HS-5 (cell line): ENCODE measurements around the gene EXOC2.

ENCODE experiments used
- DNase-seq: peaks from one replicate; pipeline ENCODE4 v3.0.0-alpha.2; 2012; ENCODE audit warnings: low read depth

Gene EXOC2

GRCh38 chr6:498795-499231, 194.1 kb downstream of the EXOC2 start:
- DNase-seq, result no peak

DNA sequence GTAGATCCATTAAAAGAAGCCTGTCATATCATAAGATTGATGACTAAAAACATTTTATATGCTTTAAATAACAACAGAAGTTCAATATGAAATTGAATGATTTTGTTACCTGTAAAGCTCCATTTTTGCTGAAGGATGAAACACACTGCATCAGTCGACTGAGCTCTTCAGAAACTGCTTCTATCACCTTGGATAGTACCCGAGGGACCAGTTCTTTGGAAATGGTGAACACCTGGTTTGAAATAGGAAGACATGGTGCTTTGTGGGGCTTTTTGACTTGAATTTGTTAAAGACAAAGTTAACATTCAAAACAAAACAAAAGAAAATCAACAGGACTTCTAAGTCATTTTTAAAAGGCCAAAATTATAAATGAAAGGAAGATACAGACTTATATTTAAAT, 195.7 kb downstream of the EXOC2 start:
- no peak for DNase-seq

DNA sequence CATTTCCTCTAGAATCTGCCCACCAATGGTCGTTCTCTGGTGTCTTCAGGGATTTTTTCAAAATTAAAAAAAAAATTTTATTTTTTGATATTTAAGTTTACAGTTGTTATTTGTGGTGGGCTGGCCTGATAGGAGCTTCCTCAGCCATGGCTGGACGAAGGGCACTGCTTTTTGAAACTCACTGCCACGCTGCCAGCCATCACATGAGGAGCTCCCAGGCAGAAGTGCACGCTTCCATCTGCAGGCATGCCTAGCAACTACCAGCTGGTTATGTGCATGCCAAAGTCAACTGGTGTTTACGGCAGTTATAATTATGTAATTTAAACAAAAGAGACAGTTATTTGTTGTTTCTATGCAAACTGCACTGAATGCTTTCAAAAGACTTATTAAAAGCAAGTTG, 196.3 kb downstream of the EXOC2 start:
- DNase-seq, result no peak

- no peak for DNase-seq
Observed at GRCh38 chr6:494394-494793, 198.5 kb downstream of the EXOC2 start.

DNA sequence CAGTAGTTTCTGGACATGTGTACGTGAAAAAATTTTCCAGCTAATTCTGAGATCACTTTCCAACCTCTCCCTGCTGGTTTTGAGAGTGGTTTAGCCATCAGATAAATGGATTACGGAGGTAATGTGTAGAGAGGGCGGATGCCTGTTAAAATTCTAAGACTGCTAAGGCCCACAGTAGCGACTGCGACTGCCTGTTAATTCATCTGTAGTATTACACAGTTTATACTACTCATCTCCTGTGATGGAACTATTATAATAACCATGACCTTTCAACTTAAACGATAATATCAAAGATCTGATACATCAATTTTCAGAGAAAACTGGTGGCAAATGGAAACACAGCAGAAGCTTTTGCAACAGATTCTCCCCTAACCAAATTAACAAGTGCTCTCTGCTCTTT, 199.1 kb downstream of the EXOC2 start:
- no peak for DNase-seq

GRCh38 chr6:492816-493414, 200.0 kb downstream of the EXOC2 start:
- no peak for DNase-seq

DNA sequence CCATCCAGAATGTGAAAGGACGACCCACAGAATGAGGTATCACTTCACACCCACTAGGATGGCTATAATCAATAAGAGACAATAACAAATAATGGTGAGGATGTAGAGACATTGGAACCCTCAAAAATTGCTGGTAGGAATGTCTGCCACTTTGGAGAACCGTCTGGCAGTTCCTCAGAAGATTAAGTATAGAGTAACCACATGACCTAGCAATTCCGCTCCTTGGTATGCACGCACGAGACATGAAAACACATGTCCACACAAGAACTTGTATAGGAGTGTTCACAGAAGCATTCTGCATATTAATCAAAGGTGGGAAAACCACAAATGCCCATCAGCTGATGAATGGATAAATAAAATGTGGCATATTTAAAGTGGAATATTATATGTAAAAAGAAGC, 200.8 kb downstream of the EXOC2 start:
- DNase-seq, result no peak

- DNase-seq, result no peak
Observed at GRCh38 chr6:491233-491632, 201.7 kb downstream of the EXOC2 start.

- DNase-seq, result no peak
Observed at GRCh38 chr6:490251-491037, 202.5 kb downstream of the EXOC2 start.

GRCh38 chr6:489762-490161, 203.2 kb downstream of the EXOC2 start:
- DNase-seq, result no peak

DNA sequence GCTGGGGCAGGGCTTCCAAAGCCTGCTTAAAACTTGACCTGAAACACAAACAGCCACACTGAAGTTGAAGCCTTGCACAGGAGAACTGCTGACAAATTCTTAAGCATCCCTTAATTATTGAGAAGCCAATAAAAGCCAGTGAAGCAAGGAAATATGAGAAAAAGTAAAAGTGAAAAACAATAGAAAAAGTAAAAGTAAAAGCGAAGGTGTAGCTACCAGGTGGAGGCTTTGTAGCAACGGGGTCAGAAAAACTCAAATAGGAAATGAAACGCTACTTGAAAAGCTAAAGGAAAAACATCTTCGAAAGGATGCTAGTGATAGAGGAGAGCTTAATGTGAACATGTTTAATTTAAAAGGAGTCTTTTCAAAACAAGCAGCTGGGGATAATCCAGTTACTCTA, 203.9 kb downstream of the EXOC2 start:
- no peak for DNase-seq

GRCh38 chr6:487956-488355, 205.0 kb downstream of the EXOC2 start:
- DNase-seq, result no peak

DNA sequence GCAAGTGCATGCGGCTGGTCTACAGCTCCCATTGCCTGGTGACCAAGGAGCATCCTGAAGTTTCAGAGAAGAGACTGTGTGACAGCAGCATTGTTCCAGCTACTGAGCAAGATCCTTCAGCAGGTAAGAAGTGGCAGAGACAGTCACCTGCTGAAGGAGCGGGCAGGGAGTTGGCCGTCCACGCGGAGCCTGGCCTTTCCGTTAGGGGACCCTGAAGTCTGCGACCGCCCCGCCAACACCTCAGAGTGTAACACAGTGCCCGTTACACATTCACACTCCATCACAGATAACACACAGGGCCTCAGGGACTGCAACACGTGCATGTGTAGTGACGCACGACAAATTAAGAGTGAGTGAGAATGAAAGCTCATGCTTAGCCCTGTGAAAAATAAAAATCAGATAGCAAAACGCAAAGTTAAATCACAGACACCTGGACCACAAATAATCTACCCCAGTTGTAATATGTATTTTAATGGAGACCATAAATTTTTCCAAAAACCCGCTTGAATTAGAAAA, 207.2 kb downstream of the EXOC2 start:
- DNase-seq, result no peak

GRCh38 chr6:484746-485145, 208.2 kb downstream of the EXOC2 start:
- no peak for DNase-seq

DNA sequence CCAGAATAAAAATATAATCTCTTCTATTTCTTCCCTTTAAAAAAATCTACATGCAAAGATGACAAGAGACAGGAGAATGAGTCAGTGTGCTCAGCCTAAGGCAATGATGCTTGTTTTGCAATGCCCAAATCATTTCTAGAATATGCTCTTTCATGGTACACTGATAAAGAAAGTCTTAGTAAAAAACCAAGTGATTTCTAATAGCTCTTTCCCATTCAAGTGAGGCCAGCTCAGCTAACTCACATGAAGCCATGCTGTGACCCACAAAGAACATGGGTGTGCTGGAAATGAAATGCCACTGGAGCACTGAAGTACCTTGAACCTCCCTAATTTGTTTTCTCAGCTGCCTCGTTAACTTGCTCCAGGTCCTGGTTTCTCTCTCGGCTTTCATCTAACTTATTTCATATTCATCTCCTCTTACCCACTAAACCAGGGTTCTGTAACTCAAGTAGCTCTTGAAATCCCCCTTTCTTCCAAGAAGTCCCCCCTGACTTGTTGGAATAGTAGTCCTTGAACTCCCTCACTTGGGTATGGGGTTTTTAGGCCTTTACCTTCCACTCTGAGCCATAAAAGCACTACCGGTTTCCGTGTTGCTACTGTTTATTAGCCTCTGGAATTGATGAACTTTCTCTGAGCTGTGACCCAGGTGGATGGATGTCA, 208.7 kb downstream of the EXOC2 start:
- no peak for DNase-seq

- DNase-seq, result no peak
Observed at GRCh38 chr6:475314-475713, 217.6 kb downstream of the EXOC2 start.

DNA sequence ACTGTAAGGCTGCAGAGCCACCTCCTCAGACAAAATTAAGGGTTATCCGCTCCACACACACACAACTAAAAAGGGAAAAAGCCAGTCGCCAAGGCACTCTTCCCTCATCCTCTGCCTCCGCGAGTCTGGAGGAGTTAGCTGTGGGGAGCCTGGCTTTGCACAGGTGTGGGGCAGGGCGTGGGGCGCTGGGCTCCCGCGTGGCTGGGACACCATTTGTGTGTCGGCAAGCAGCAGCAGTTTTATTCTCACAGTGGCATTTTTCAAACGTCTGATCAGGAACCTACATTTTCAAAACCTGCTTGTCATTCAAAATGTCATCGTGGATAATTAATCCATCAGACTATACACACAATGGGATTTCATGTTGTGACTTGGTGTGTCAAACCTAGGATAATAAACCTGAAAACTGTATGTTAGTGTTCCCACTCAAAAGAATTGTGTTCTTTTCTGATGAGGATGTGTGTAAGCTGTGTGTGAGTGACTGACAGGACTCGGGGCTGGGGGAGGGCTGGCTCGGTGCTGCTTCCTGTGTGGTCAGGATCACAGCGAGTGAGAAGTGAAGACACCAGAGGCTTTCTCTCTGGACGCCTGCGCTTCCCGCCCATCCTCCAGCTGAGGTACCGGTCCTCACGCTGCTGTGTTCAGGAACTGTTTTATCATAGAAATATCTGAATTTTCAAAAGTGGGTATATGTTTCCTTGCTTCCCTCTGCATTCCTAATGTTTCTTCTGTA, 218.3 kb downstream of the EXOC2 start:
- DNase-seq, result no peak

DNA sequence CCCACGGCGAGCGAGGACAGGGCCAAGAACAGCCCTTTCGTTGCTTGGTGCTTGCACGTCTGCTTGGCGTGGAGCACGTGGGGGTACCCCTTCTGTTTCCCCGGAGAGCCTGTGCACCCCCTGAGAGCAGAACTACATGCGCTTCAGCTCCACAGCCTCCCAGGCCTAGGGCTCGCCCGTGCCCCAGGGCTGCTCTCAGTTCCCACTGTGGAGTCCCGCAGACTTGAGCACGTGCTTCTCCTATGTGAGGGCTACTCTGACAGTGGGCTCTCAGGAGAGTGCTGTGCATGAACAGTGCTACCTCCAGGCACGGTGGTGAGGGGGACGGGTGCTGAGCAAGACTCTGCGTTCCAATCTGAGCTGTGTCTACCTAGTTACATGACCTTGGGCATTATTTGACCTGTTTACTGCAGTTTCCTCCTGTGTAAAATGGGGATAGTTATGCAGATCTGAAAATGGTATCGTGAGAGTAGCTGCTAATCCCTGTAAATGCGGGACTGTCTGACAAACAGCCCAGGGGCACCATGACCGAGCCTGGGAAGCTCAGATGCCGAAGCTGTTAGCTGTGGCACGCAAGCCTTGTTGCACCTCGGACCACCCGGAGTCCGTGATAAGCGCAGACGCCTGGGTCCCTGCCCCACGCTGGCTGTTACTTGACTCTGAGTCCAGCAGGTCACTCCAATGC, 219.0 kb downstream of the EXOC2 start:
- no peak for DNase-seq

DNA sequence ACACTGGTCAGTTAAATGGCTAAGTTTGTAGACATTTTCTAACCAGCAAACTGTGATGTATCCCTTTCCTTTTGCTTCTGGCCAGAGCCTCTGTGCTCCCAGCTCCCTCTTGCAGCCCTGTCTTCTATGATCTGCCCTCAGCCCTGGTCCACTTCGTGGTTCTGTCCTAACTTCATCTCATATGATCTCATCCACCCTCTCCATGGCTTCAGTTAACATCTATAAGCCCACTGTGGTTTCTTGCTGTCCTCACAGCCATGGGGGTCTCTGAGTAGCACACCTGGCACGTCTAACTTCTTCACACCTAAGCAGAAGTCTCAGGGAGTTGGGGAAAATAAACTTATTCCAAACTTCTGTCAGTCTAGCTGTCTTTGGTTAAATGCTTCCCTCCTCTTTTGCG, 219.6 kb downstream of the EXOC2 start:
- DNase-seq, result no peak

DNA sequence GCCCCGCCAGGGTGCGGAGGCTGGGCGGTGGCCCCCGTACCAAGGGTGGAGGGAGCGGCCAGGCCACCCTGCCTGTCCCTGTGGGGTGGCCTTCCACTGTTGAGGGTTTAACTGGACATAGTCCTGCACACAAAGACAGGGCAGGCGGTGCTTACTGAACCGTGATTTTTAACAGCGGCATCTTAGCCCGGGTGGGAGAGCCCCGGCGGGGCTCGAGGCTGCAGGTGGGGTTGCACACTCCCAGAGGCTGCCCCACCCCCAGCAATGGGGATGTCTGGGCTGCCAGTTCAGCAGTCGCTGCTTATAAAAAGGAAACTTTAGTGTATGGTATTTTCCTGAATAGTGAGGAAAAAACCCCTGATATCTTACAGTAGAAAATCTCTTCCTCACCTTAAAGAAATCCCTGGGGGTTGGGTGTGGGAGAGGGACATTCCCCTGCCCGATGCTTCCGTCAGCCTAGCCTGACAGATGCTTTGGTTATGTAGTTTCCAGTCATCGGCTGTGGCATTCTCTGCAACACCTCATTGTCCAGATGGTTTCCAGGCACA, 222.0 kb downstream of the EXOC2 start:
- DNase-seq, result no peak

DNA sequence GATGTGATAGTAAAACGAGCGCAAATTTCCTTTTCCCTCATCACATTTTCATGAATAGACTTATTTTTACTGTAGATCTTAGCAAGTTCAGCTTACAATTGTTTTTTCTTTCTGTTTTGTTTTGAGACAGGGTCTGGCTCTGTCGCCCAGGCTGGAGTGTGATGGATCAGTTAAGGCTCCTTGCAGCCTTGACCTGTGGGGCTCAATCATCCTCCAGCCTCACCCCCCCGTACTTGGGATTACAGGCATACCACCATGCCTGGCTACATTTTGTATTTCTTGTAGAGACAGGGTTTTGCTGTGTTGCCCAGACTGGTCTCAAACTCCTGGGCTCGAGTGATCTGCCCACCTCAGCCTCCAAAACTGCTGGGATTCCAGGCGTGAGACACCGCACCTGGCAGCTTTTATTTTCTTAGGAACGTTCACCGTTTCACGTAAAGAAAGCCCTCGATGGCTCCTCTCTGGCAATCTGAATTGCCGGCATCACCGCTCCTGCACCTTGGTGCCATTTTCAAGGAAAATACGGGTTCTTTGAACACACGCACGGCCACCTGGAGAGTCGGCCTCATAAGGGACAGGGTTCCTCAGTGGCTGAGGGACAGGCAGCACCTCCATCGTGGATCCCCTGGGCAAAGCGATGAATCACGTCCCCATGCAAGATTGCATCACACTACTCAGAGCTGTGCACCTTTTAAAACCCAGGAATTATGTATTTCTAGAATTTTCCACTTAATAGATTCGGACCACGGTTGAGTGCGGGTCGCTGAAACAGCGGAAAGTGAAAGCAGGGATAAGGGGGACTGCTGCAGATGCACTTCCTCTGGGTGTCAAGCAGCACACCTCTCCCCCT, 222.7 kb downstream of the EXOC2 start:
- no peak for DNase-seq
